Common myeloid progenitor, CD34-positive (primary cell): ENCODE measurements around the gene NLRP9.

ENCODE experiments used
- CTCF ChIA-PET: fragments of 350-600 bp; sonication (Branson Sonifier 250); formaldehyde crosslinking; loops from one replicate; lab custom pipeline; 2021; ENCODE audit warnings: antibody characterized with exemption; lab: Charles Lee
- POLR2A ChIA-PET: fragments of 350-600 bp; sonication (Branson Sonifier 250); formaldehyde crosslinking; loops from one replicate; lab custom pipeline; 2021; ENCODE audit warnings: antibody characterized with exemption; lab: Charles Lee
- DNase-seq, 3 donors: peaks; one replicate each; pipeline versions ENCODE4 v3.0.0 to v3.0.0-alpha.2; 2013
- H3K27ac ChIP-seq, 2 experiments: 1 replicate in 1 of 2; 2 replicates in 1 of 2; pipeline ENCODE4 v1.7.0; 2013; ENCODE audit warnings: inconsistent platforms in 2 of 2, low read length in 2 of 2, mild to moderate bottlenecking in 2 of 2, low read depth in 1 of 2, moderate library complexity in 1 of 2; ENCODE audit not compliant: severe bottlenecking in 2 of 2, insufficient read depth in 1 of 2, poor library complexity in 1 of 2
- H3K27me3 ChIP-seq, 5 experiments: replicated peaks in 2 of 5; 1 replicate in 3 of 5; 2 replicates in 2 of 5; pipeline versions ENCODE4 v1.6.1 to v1.7.0; 2013; ENCODE audit warnings: low read length in 4 of 5, mild to moderate bottlenecking in 2 of 5, moderate library complexity in 2 of 5, inconsistent platforms in 1 of 5; ENCODE audit not compliant: insufficient read depth in 5 of 5, control insufficient read depth in 4 of 5
- H3K36me3 ChIP-seq, 4 experiments: 1 replicate in 2 of 4; 2 replicates in 2 of 4; pipeline versions ENCODE4 v1.6.1 to v1.7.0; 2013; ENCODE audit warnings: low read length in 3 of 4, control low read depth in 1 of 4, mild to moderate bottlenecking in 1 of 4; ENCODE audit not compliant: control insufficient read depth in 4 of 4, insufficient read depth in 4 of 4
- H3K4me1 ChIP-seq, 4 experiments: 1 replicate in 3 of 4; 2 replicates in 1 of 4; pipeline versions ENCODE4 v1.6.1 to v1.7.1; 2013; ENCODE audit warnings: low read length in 3 of 4, mild to moderate bottlenecking in 3 of 4, control low read depth in 1 of 4, inconsistent platforms in 1 of 4, moderate library complexity in 1 of 4; ENCODE audit not compliant: control insufficient read depth in 4 of 4, insufficient read depth in 4 of 4; ENCODE audit errors: control extremely low read depth in 1 of 4
- H3K4me3 ChIP-seq, 7 experiments: 1 replicate in 4 of 7; 2 replicates in 3 of 7; pipeline versions ENCODE4 v1.5.1 to v1.7.0; 2013; ENCODE audit warnings: mild to moderate bottlenecking in 7 of 7, low read length in 6 of 7, moderate library complexity in 6 of 7, inconsistent platforms in 2 of 7, low read depth in 2 of 7, control low read depth in 1 of 7; ENCODE audit not compliant: insufficient read depth in 4 of 7, control insufficient read depth in 1 of 7; ENCODE audit errors: extremely low read depth in 1 of 7
- H3K9me3 ChIP-seq, 5 experiments: 1 replicate in 4 of 5; 2 replicates in 1 of 5; pipeline versions ENCODE4 v1.6.1 to v1.7.1; 2013; ENCODE audit warnings: low read length in 4 of 5, mild to moderate bottlenecking in 2 of 5, inconsistent platforms in 1 of 5, low read depth in 1 of 5, moderate library complexity in 1 of 5; ENCODE audit not compliant: control insufficient read depth in 4 of 5, insufficient read depth in 2 of 5; ENCODE audit errors: control extremely low read depth in 1 of 5
- WGBS: methylation state at CpG from one replicate; pipeline ENCODE4 v1.1.5; 2013; ENCODE audit not compliant: insufficient coverage; 5-methylcytosine and 5-hydroxymethylcytosine counted together

The NLRP9 gene

GRCh38 chr19:55693336-55693974, 44.7 kb downstream of the NLRP9 start:
- POLR2A ChIA-PET = no interaction called here
- 97% methylated on average over 18 of the region's 20 CpGs for WGBS
- no peak overlapping the region for H3K4me3 ChIP-seq
- no peaks in the 10 kb centered on the region for H3K27me3 ChIP-seq
- CTCF ChIA-PET = interaction anchor here (1.6 kb wide), 1 partner anchor 10 kb away, joined by 3 read pairs; no protein-coding TSS in a partner anchor
- no peaks in the 10 kb centered on the region for H3K9me3 ChIP-seq
- peaks cover 4 to 95% (median 68%) of the 10 kb centered on the region in 4 experiments for H3K36me3 ChIP-seq
- H3K27ac ChIP-seq = no peak overlapping the region
- no peaks in the 10 kb centered on the region for H3K4me1 ChIP-seq
- no peak for DNase-seq

GRCh38 chr19:55692681-55693081, 45.5 kb downstream of the NLRP9 start:
- ChIA-PET CTCF (interaction anchor here (1.6 kb wide), 1 partner anchor 9 kb away, joined by 3 read pairs; no protein-coding TSS in a partner anchor), POLR2A (no interaction called here)
- H3K4me3 ChIP-seq = no peak overlapping the region
- no peak overlapping the region for H3K27ac ChIP-seq
- 98% methylated on average over 17 of the region's 19 CpGs for WGBS
- H3K9me3 ChIP-seq = no peaks in the 10 kb centered on the region
- DNase-seq = no peak
- peaks cover 4 to 95% (median 67%) of the 10 kb centered on the region in 4 experiments for H3K36me3 ChIP-seq
- H3K27me3 ChIP-seq = no peaks in the 10 kb centered on the region
- no peaks in the 10 kb centered on the region for H3K4me1 ChIP-seq

DNA sequence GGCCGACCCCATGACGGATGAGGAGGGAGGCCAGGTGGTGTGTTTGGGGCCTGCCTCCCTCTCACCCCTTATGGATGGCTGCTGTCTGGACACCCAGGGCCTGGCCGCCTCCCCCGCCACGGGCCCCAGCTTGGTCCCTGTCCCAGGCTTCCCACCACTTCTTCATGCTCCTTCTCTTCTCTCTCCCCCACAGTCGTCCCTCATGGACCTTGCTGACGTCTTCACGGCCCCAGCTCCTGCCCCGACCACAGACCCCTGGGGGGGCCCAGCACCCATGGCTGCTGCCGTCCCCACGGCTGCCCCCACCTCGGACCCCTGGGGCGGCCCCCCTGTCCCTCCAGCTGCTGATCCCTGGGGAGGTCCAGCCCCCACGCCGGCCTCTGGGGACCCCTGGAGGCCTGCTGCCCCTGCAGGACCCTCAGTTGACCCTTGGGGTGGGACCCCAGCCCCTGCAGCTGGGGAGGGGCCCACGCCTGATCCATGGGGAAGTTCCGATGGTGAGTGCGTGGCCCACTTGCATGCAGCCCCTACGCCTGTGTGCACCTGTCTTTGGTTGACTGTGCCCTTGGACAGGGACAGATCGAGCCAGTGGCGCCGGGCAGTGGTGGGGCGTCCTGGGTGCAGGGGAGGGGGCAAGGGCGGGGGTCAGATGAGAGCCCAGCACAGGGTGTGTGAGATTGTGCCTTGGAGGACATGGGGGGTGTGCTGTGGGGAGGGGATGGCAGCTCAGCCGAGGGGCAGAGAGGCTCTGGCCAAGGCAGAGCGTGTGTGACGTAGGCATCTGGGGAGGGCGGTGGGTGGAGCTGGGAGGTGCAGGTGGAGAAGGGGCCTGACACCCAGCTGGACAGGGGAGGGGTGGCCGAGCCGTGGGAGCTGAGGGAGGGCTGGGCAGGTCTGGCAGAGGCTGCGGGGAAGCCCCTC, 46.4 kb downstream of the NLRP9 start:
- CTCF ChIA-PET = interaction anchor here (1.3 to 1.6 kb wide), 2 partner anchors 8 to 9 kb away, joined by 3 read pairs; no protein-coding TSS in a partner anchor
- no peak for DNase-seq
- no peak overlapping the region for H3K4me3 ChIP-seq
- POLR2A ChIA-PET = no interaction called here
- H3K9me3 ChIP-seq = no peaks in the 10 kb centered on the region
- WGBS = 97% methylated on average over 26 of the region's 31 CpGs
- no peaks in the 10 kb centered on the region for H3K27me3 ChIP-seq
- H3K36me3 ChIP-seq = peaks cover 4 to 97% (median 66%) of the 10 kb centered on the region in 4 experiments
- no peak overlapping the region for H3K27ac ChIP-seq
- H3K4me1 ChIP-seq = no peaks in the 10 kb centered on the region

- DNase-seq = no peak
- CTCF ChIA-PET = interaction anchor here (1.3 kb wide), 1 partner anchor 10 kb away, joined by 3 read pairs; no protein-coding TSS in a partner anchor
Measured at GRCh38 chr19:55690769-55691545, 47.2 kb downstream of the NLRP9 start.

DNA sequence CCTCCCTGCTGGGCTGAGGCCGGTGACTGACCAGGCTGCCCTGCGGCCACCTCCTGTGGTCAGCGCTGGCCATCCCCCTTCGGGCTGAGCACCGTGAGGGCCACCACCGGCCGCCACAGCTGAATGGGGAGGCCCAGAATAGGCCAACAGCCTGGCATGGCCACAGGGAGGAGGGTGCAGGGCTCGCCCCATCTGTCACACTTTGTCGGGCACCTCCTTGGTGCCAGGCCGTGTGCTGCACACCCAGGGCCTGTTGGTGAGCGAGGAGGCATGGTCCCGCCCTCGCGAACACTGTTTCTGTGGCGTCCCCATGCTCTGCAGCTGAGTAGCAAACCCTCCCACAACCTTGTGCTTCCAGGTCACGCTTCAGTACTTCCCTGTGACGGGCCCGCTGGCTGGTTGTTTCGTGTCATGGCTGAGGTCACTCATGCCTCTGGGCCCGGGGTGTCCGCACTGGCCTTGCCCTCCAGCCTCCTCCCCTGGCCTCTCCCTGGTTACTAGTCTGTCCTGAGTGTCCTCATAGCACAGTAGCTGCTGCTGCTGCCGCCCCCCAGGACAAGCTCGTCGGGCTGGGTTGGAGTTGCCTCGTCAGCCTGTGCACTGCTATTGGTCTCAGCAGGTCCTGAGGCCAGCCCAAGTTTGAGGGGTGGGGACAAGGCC, 48.0 kb downstream of the NLRP9 start:
- Histone ChIP-seq H3K27ac (no peak overlapping the region), H3K27me3 (no peaks in the 10 kb centered on the region), H3K9me3 (no peaks in the 10 kb centered on the region), H3K36me3 (peaks cover 4 to 97% (median 62%) of the 10 kb centered on the region in 4 experiments), H3K4me1 (no peaks in the 10 kb centered on the region), H3K4me3 (no peak overlapping the region)
- DNase-seq = no peak
- CTCF ChIA-PET = interaction anchor here (0.6 to 1.3 kb wide), 2 partner anchors 11 to 24 kb away, joined by 3 read pairs; no protein-coding TSS in a partner anchor
- WGBS = 97% methylated on average over 20 of the region's 25 CpGs
- POLR2A ChIA-PET = no interaction called here

More at GRCh38 chr19:55690769-55691545, 47.2 kb downstream of the NLRP9 start:
- Histone ChIP-seq H3K4me3 (no peak overlapping the region), H3K4me1 (no peaks in the 10 kb centered on the region), H3K27me3 (no peaks in the 10 kb centered on the region), H3K9me3 (no peaks in the 10 kb centered on the region), H3K36me3 (peaks cover 4 to 97% (median 64%) of the 10 kb centered on the region in 4 experiments), H3K27ac (no peak overlapping the region)
- WGBS = 97% methylated on average over 21 of the region's 31 CpGs
- POLR2A ChIA-PET = no interaction called here

DNA sequence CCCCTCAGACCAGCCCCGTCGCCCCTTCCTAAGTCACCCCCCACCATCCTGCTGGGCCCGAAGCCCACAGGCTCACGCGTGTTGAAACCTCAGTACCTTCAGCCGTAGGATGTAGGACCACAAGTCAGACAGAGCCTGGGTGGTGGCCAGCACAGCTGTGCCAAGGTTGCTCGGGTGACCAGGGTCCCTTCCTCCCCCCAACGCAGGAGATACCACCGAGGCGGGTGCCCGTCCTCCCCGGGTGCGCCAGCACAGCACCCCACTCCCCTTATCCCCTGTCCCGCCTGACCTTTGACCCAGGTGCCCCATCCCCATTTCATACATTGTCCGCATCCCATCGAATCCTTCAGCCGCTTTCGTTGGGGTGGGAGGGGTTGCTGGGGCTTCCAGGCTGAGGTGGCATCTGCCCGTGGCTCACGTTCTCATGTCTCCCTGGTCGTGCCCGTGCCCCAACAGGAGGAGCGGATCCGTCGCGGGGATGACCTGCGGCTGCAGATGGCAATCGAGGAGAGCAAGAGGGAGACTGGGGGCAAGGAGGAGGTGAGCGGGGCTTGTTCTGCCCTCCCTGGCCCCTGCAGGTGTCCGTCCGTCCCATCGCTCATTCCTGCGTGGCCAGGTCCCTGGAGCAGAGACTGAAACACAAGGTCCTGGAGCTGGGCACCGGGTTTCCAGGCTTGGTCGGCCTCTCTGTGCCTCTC, 48.6 kb downstream of the NLRP9 start:
- Histone ChIP-seq H3K4me1 (no peaks in the 10 kb centered on the region), H3K4me3 (no peak overlapping the region), H3K27me3 (no peaks in the 10 kb centered on the region), H3K9me3 (no peaks in the 10 kb centered on the region), H3K36me3 (peaks cover 4 to 97% (median 64%) of the 10 kb centered on the region in 4 experiments), H3K27ac (no peak overlapping the region)
- ChIA-PET POLR2A (no interaction called here), CTCF (interaction anchor here (0.6 kb wide), 1 partner anchor 24 kb away, joined by 3 read pairs; no protein-coding TSS in a partner anchor)
- no peak for DNase-seq
- WGBS = 98% methylated on average over 32 of the region's 35 CpGs
